GM13977 (cell line): ENCODE data around the gene ZNF576.

Source experiments
- DNase-seq: peaks from one replicate; pipeline ENCODE4 v3.0.0; 2012; ENCODE audit warnings: low spot score
- CTCF ChIP-seq: IDR thresholded peaks from 2 replicates; pipeline ENCODE4 v1.5.1; 2012; ENCODE audit warnings: mild to moderate bottlenecking, control low read depth; ENCODE audit not compliant: insufficient read depth; ENCODE audit errors: extremely low read depth, missing control alignments
- in situ Hi-C: fragments of 300-500 bp; cut with MboI; formaldehyde crosslinking; loops from one replicate; pipeline ENCODE4 v1.12.0; 2022; ENCODE audit warnings: low sequenced_read_pairs, low pct_unique_long_range_greater_than_20kb, mixed read lengths, inconsistent platforms; ENCODE audit not compliant: unreplicated experiment

The ZNF576 gene

GRCh38 chr19:43575156-43575950, 21.0 kb upstream of the ZNF576 start, which contains the start of the genes PINLYP and XRCC1:
Gene PINLYP, plus strand, starts transcription at chr19:43575801. Its CDS starts 1,391 bp downstream, at chr19:43577192.
Gene XRCC1, minus strand, starts transcription at chr19:43575527. Its CDS starts 69 bp downstream, at chr19:43575458.
- TF ChIP-seq CTCF = no peak

GRCh38 chr19:43575955-43576878, 20.2 kb upstream of the ZNF576 start:
- in situ Hi-C loops = no loop called here
- no peak for DNase-seq

More at GRCh38 chr19:43575156-43575950, 21.0 kb upstream of the ZNF576 start, which contains the start of the genes PINLYP and XRCC1:
- DNase-seq = peak; percentile 98
- in situ Hi-C loops = no loop called here

GRCh38 chr19:43578787-43579186, 17.6 kb upstream of the ZNF576 start:
- no peak for TF ChIP-seq CTCF
- in situ Hi-C loops = no loop called here
- DNase-seq = no peak

More at GRCh38 chr19:43575955-43576878, 20.2 kb upstream of the ZNF576 start:
- no peak for TF ChIP-seq CTCF

GRCh38 chr19:43581467-43581866, 14.9 kb upstream of the ZNF576 start:
- no peak for DNase-seq
- TF ChIP-seq CTCF = no peak
- in situ Hi-C loops = no loop called here

GRCh38 chr19:43582495-43582894, 13.9 kb upstream of the ZNF576 start:
- TF ChIP-seq CTCF = no peak
- DNase-seq = no peak
- in situ Hi-C loops = no loop called here

DNA sequence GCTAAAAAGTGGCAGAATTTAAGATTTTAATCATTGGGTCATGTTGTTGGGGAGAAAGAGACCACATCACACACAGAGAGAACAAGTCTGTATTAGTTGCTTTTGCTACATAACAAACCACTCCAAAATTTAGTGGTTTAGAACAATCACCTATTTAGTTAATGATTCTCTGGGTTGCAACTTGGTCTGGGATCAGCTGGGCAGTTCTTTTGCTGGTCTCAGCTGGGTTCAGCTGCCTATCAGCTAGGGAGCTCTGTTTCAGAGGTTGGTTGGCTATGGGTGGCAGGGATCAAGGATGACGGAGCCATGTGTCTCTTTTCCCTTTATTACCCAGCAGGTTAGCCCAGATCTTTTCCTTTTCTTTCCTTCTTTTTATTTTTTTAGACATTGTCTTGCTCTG, 11.9 kb upstream of the ZNF576 start:
- no peak for TF ChIP-seq CTCF
- in situ Hi-C loops = no loop called here
- no peak for DNase-seq
